GM12875 (cell line): Measurements from ENCODE around the gene FAF1.

Experiments
- H3K4me3 ChIP-seq: one replicate; pipeline ENCODE4 v1.5.1; 2011; ENCODE audit warnings: low read depth, low read length, control low read depth
- CTCF ChIP-seq: IDR thresholded peaks from 2 replicates; pipeline ENCODE4 v1.5.1; 2011; ENCODE audit warnings: low read depth, mild to moderate bottlenecking, control low read depth, inconsistent platforms, low read length, moderate library complexity, borderline replicate concordance; ENCODE audit not compliant: insufficient read depth

The FAF1 gene

GRCh38 chr1:50822035-50822776, 137.9 kb downstream of the FAF1 start:
- H3K4me3 ChIP-seq: no peak overlapping the region
- TF ChIP-seq CTCF: no peak

- no peak overlapping the region for H3K4me3 ChIP-seq
- TF ChIP-seq CTCF: no peak
Observed at GRCh38 chr1:50820545-50820944, 139.5 kb downstream of the FAF1 start.

GRCh38 chr1:50812346-50812745, 147.7 kb downstream of the FAF1 start:
- no peak overlapping the region for H3K4me3 ChIP-seq
- no peak for TF ChIP-seq CTCF

GRCh38 chr1:50808296-50808695, 151.8 kb downstream of the FAF1 start:
- no peak overlapping the region for H3K4me3 ChIP-seq
- TF ChIP-seq CTCF: no peak

GRCh38 chr1:50796272-50796671, 163.8 kb downstream of the FAF1 start:
- TF ChIP-seq CTCF: no peak
- H3K4me3 ChIP-seq: no peak overlapping the region

GRCh38 chr1:50793521-50793920, 166.5 kb downstream of the FAF1 start:
- TF ChIP-seq CTCF: no peak
- H3K4me3 ChIP-seq: no peak overlapping the region

GRCh38 chr1:50787266-50787665, 172.8 kb downstream of the FAF1 start:
- no peak for TF ChIP-seq CTCF
- H3K4me3 ChIP-seq: no peak overlapping the region
